Panc1 (cell line): ENCODE results near the gene HIPK4.

Experiments
- POLR2AphosphoS5 ChIP-seq: IDR thresholded peaks from 2 replicates; pipeline ENCODE4 v1.6.1; 2012; ENCODE audit warnings: mild to moderate bottlenecking, low read depth, low read length, moderate library complexity
- SIN3A ChIP-seq: IDR thresholded peaks from 2 replicates; pipeline ENCODE4 v1.6.1; 2012; ENCODE audit warnings: low read depth, mild to moderate bottlenecking, low read length, moderate library complexity, borderline replicate concordance; ENCODE audit not compliant: insufficient read depth
- TCF7L2 ChIP-seq: IDR thresholded peaks from 2 replicates; pipeline ENCODE4 v1.6.1; 2011; ENCODE audit warnings: mild to moderate bottlenecking, low read depth, low read length, inconsistent platforms
- TF ChIP-seq, protein P1 (sequence below): fragments of 450-650 bp; IDR thresholded peaks from 2 replicates; pipeline ENCODE4 v1.5.1; 2017; ENCODE audit warnings: mild to moderate bottlenecking
- TF ChIP-seq, protein P2 (sequence below), 2 experiments: IDR thresholded peaks; 2 replicates each; pipeline ENCODE4 v1.6.1; 2011 to 2012; ENCODE audit warnings: low read depth in 2 of 2, control low read depth in 1 of 2, low read length in 1 of 2, mild to moderate bottlenecking in 1 of 2, moderate library complexity in 1 of 2; ENCODE audit not compliant: insufficient read depth in 1 of 2

DNA sequence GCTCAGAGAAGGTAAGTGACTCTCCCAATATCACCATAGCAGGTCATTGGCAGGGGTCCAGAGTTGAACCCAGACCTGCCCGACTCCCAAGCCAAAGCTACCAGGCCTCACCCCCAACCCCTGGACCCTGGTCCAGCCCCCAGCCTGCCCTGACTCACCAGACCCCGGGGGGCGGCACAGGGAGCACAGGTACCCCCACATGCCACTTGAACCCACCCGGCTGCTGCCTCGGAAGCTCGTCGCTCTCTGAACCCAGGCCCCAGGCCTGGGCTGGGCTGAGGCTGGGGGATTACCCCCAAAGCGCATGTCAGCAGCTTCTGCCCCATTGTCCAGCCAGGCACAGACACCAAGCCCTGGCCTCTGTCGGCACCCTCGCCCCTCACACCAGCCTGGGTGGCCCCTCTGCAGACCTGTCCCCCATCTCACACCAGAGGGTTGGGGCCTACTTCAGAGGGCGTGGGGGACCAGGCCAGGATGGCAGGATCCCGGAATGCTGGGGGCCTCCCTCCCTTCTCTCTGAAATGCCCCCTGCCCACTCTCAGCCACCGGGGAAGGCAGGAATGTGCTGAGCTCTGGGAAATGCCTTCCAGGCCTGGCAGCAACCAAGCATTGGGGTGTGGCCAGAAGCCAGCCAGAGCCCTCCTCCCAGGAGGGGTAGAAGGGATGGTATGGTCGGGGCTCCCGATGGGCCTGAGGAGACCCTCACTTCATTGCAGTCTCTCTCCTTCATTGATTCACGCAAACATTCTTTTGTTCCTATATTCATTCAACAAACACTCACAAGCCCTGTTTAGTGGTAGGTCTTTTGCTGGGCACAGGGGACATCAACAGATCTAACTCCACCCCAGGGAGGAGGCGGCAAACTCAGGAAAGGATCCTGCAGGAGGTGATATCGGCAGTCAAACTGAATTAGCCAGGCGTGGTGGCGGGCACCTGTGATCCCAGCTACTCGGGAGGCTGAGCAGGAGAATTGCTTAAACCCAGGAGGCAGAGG is 24.9 kb upstream of the HIPK4 start:
- TF ChIP-seq, protein P1, sequence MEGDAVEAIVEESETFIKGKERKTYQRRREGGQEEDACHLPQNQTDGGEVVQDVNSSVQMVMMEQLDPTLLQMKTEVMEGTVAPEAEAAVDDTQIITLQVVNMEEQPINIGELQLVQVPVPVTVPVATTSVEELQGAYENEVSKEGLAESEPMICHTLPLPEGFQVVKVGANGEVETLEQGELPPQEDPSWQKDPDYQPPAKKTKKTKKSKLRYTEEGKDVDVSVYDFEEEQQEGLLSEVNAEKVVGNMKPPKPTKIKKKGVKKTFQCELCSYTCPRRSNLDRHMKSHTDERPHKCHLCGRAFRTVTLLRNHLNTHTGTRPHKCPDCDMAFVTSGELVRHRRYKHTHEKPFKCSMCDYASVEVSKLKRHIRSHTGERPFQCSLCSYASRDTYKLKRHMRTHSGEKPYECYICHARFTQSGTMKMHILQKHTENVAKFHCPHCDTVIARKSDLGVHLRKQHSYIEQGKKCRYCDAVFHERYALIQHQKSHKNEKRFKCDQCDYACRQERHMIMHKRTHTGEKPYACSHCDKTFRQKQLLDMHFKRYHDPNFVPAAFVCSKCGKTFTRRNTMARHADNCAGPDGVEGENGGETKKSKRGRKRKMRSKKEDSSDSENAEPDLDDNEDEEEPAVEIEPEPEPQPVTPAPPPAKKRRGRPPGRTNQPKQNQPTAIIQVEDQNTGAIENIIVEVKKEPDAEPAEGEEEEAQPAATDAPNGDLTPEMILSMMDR, result no peak
- TF ChIP-seq POLR2AphosphoS5 (no peak), SIN3A (no peak), TCF7L2 (no peak)
- TF ChIP-seq, protein P2, sequence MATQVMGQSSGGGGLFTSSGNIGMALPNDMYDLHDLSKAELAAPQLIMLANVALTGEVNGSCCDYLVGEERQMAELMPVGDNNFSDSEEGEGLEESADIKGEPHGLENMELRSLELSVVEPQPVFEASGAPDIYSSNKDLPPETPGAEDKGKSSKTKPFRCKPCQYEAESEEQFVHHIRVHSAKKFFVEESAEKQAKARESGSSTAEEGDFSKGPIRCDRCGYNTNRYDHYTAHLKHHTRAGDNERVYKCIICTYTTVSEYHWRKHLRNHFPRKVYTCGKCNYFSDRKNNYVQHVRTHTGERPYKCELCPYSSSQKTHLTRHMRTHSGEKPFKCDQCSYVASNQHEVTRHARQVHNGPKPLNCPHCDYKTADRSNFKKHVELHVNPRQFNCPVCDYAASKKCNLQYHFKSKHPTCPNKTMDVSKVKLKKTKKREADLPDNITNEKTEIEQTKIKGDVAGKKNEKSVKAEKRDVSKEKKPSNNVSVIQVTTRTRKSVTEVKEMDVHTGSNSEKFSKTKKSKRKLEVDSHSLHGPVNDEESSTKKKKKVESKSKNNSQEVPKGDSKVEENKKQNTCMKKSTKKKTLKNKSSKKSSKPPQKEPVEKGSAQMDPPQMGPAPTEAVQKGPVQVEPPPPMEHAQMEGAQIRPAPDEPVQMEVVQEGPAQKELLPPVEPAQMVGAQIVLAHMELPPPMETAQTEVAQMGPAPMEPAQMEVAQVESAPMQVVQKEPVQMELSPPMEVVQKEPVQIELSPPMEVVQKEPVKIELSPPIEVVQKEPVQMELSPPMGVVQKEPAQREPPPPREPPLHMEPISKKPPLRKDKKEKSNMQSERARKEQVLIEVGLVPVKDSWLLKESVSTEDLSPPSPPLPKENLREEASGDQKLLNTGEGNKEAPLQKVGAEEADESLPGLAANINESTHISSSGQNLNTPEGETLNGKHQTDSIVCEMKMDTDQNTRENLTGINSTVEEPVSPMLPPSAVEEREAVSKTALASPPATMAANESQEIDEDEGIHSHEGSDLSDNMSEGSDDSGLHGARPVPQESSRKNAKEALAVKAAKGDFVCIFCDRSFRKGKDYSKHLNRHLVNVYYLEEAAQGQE (IDR thresholded peaks at IDR 0.05; ENCODE audit: insufficient read depth in 1 of 2, low read depth in 2 of 2, low read length in 1 of 2), result no peak
